ENCODE results near the gene SIVA1.

Gene SIVA1

GRCh38 chr14:104766256-104766862 lies 13.4 kb downstream of the SIVA1 start:
- Histone ChIP-seq H3K27ac (no peak overlapping the region), H3K9me3 (no peaks in the 10 kb centered on the region), H3K36me3 (peaks cover 26% of the 10 kb centered on the region), H3K27me3 (no peaks in the 10 kb centered on the region), H3K4me1 (ENCODE audit: control insufficient read depth in 1 of 2, insufficient read depth in 1 of 2, low read depth in 1 of 2, low read length in 1 of 2) (peaks cover 2 to 10% of the 10 kb centered on the region in 2 experiments), H3K4me3 (ENCODE audit: low read depth in 1 of 2, low read length in 1 of 2) (no peak overlapping the region)
- TF ChIP-seq CTCF (IDR thresholded peaks at IDR 0.05), result no peak

GRCh38 chr14:104766863-104767633 lies 14.1 kb downstream of the SIVA1 start:
- no peaks in the 10 kb centered on the region for H3K27me3 ChIP-seq
- H3K36me3 ChIP-seq, result peaks cover 33% of the 10 kb centered on the region
- peaks cover 2 to 10% of the 10 kb centered on the region in 2 experiments for H3K4me1 ChIP-seq (ENCODE audit: control insufficient read depth in 1 of 2, insufficient read depth in 1 of 2, low read depth in 1 of 2, low read length in 1 of 2)
- H3K27ac ChIP-seq, result no peak overlapping the region
- no peak overlapping the region for H3K4me3 ChIP-seq (ENCODE audit: low read depth in 1 of 2, low read length in 1 of 2)
- no peaks in the 10 kb centered on the region for H3K9me3 ChIP-seq
- no peak for TF ChIP-seq CTCF (IDR thresholded peaks at IDR 0.05)

DNA sequence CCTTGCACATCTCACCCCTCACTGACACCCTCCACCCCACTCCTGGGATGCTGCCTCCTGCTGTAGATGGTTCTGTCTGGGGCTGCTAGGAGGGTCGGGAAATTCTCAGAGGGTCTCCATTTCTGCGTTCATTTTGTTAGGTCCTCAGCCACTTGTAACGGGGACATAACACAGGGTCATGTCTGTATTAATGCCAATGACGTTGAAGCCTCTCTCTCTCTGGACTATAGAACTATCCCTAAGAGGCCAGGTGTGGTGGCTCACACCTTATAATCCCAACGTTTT lies 14.6 kb downstream of the SIVA1 start:
- no peak overlapping the region for H3K27ac ChIP-seq
- H3K27me3 ChIP-seq, result no peaks in the 10 kb centered on the region
- H3K4me3 ChIP-seq (ENCODE audit: low read depth in 1 of 2, low read length in 1 of 2), result no peak overlapping the region
- peaks cover 2 to 10% of the 10 kb centered on the region in 2 experiments for H3K4me1 ChIP-seq (ENCODE audit: control insufficient read depth in 1 of 2, insufficient read depth in 1 of 2, low read depth in 1 of 2, low read length in 1 of 2)
- peaks cover 38% of the 10 kb centered on the region for H3K36me3 ChIP-seq
- TF ChIP-seq CTCF (IDR thresholded peaks at IDR 0.05), result no peak
- no peaks in the 10 kb centered on the region for H3K9me3 ChIP-seq

DNA sequence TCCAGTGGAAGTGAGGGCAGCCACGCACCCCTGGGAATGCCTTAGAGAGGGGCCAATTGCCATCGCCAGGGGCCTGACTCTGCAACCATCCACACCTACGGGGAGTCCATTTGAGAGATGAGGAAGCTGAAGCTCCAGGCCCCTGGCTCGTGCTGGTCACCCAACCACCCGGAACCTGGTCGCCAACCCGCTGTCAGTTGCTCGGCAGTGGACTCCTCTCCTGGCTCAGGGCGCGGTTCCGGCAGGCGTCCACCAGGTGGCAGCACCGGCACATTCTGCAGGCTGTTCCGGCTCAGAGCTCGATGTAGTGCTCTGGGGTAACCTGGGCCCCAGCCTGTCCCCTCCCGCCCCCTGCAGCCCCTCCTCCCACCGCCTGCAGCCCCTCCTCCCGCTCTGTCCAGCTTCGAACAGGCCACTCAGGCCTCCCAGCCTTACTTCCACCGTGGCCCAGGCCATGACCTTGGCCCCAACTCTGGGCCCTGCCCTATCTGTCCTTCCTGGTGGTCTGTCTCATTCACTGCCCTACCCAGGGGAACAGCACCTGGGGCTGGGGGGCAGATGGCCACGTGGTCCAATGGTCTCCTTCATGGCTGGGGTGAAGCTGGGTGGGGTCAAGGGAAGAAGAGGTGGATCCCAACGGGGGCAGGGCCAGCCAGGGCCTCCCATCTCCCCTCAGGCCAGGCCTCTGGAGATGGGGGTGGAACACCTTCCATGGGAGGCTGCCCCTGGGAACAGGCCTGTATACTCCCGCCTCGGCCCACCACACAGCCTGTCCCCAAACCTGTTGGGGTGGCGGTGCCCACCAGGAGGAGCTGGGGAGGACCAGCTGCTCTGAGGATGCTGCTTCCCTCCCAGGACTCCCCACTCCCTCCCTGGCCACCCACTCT lies 15.7 kb downstream of the SIVA1 start:
- H3K4me3 ChIP-seq (ENCODE audit: low read depth in 1 of 2, low read length in 1 of 2), result no peak overlapping the region
- H3K27ac ChIP-seq, result no peak overlapping the region

More for the DNA sequence above, 15.7 kb downstream of the SIVA1 start:
- peaks cover 49% of the 10 kb centered on the region for H3K36me3 ChIP-seq
- H3K9me3 ChIP-seq, result no peaks in the 10 kb centered on the region
- peak; percentile 98 for TF ChIP-seq CTCF (IDR thresholded peaks at IDR 0.05)
- peaks cover 2 to 10% of the 10 kb centered on the region in 2 experiments for H3K4me1 ChIP-seq (ENCODE audit: control insufficient read depth in 1 of 2, insufficient read depth in 1 of 2, low read depth in 1 of 2, low read length in 1 of 2)
- no peaks in the 10 kb centered on the region for H3K27me3 ChIP-seq

Measured in neutrophil (primary cell).